DMS 273 (cell line): ENCODE data around the gene NTM.
A peak's percentile ranks its signal among the peaks of the same experiment; 100 is the strongest.

Experiments
- DNase-seq: peaks from one replicate; lab custom pipeline; 2025; ENCODE audit not compliant: unreplicated experiment; lab: John Stamatoyannopoulos, UW

The NTM gene

GRCh38 chr11:132168344-132168981 is 798.0 kb downstream of the NTM start:
- no peak for DNase-seq

GRCh38 chr11:132171031-132171430 is 800.6 kb downstream of the NTM start:
- DNase-seq = no peak

GRCh38 chr11:132174362-132175255 is 804.2 kb downstream of the NTM start:
- no peak for DNase-seq

- DNase-seq = no peak
Measured at GRCh38 chr11:132177106-132177505, 806.7 kb downstream of the NTM start.

GRCh38 chr11:132184079-132184478 is 813.7 kb downstream of the NTM start:
- no peak for DNase-seq

- no peak for DNase-seq
Measured at GRCh38 chr11:132185726-132186592, 815.5 kb downstream of the NTM start.

GRCh38 chr11:132186699-132187098 is 816.3 kb downstream of the NTM start:
- peak; percentile 0 for DNase-seq

- no peak for DNase-seq
Measured at GRCh38 chr11:132187386-132187785, 817.0 kb downstream of the NTM start.

- no peak for DNase-seq
Measured at GRCh38 chr11:132187814-132188213, 817.4 kb downstream of the NTM start.

GRCh38 chr11:132196928-132197327 is 826.5 kb downstream of the NTM start:
- DNase-seq = no peak

- no peak for DNase-seq
Measured at GRCh38 chr11:132200353-132200936, 830.0 kb downstream of the NTM start.

- DNase-seq = no peak
Measured at GRCh38 chr11:132202621-132203020, 832.2 kb downstream of the NTM start.

GRCh38 chr11:132205006-132205405 is 834.6 kb downstream of the NTM start:
- DNase-seq = no peak

GRCh38 chr11:132205496-132205895 is 835.1 kb downstream of the NTM start:
- DNase-seq = no peak

GRCh38 chr11:132206993-132207392 is 836.6 kb downstream of the NTM start:
- no peak for DNase-seq

- no peak for DNase-seq
Measured at GRCh38 chr11:132208477-132209055, 838.2 kb downstream of the NTM start.

- no peak for DNase-seq
Measured at GRCh38 chr11:132211479-132211878, 841.1 kb downstream of the NTM start.

GRCh38 chr11:132217856-132218255 is 847.4 kb downstream of the NTM start:
- DNase-seq = no peak

GRCh38 chr11:132220474-132220873 is 850.1 kb downstream of the NTM start:
- DNase-seq = no peak

- DNase-seq = no peak
Measured at GRCh38 chr11:132222345-132222744, 851.9 kb downstream of the NTM start.

- DNase-seq = no peak
Measured at GRCh38 chr11:132226522-132226921, 856.1 kb downstream of the NTM start.
